CD14-positive monocyte (primary cell): Measurements from ENCODE around the gene NUP107. TPM values are rescaled to one million over a fixed set of nuclear protein-coding genes. Genes with fewer than 3 reads are reported as not detected.

Experiments
- DNase-seq, 3 donors: peaks; one replicate each; pipeline ENCODE4 v3.0.0-alpha.2; 2011 to 2022
- H2AFZ ChIP-seq: 2 replicates; pipeline ENCODE4 v1.6.0; 2012; ENCODE audit warnings: mild to moderate bottlenecking, low read depth, low read length, inconsistent platforms; ENCODE audit not compliant: insufficient read depth, poor library complexity, severe bottlenecking
- H3K27ac ChIP-seq, 2 donors: 1 replicate in 1 of 2; 2 replicates in 1 of 2; pipeline ENCODE4 v1.5.1; 2012 to 2013; ENCODE audit warnings: low read length in 2 of 2, control low read depth in 1 of 2, inconsistent platforms in 1 of 2, low read depth in 1 of 2, mild to moderate bottlenecking in 1 of 2
- H3K27me3 ChIP-seq, 2 donors: one replicate each; pipeline versions ENCODE4 v1.6.0 to v1.6.1; 2011 to 2013; ENCODE audit warnings: low read length in 2 of 2; ENCODE audit not compliant: control insufficient read depth in 2 of 2, insufficient read depth in 2 of 2
- H3K36me3 ChIP-seq, 2 donors: replicated peaks in 1 of 2; 1 replicate in 1 of 2; 2 replicates in 1 of 2; pipeline versions ENCODE4 v1.5.1 to v1.6.1; 2012 to 2013; ENCODE audit warnings: low read length in 2 of 2, control low read depth in 1 of 2, inconsistent platforms in 1 of 2, mild to moderate bottlenecking in 1 of 2; ENCODE audit not compliant: insufficient read depth in 2 of 2, control insufficient read depth in 1 of 2
- H3K4me1 ChIP-seq, 2 donors: 1 replicate in 1 of 2; 2 replicates in 1 of 2; pipeline versions ENCODE4 v1.5.1 to v1.6.1; 2012 to 2013; ENCODE audit warnings: low read length in 2 of 2, control low read depth in 1 of 2, inconsistent platforms in 1 of 2, mild to moderate bottlenecking in 1 of 2, moderate library complexity in 1 of 2; ENCODE audit not compliant: insufficient read depth in 2 of 2, control insufficient read depth in 1 of 2
- H3K4me2 ChIP-seq: replicated peaks from 2 replicates; pipeline ENCODE3; 2012; ENCODE audit warnings: low read length, moderate library complexity, mild to moderate bottlenecking; ENCODE audit not compliant: poor library complexity, severe bottlenecking; ENCODE audit errors: extremely low read depth
- H3K4me3 ChIP-seq, 3 experiments: fragments of 200-600 bp in 1 of 3; sonication (generic) in 1 of 3; replicated peaks in 1 of 3; 1 replicate in 2 of 3; 2 replicates in 1 of 3; pipeline ENCODE4 v1.5.1; 2011 to 2013; ENCODE audit warnings: low read length in 3 of 3, mild to moderate bottlenecking in 3 of 3, control low read depth in 2 of 3, low read depth in 2 of 3, inconsistent platforms in 1 of 3, moderate library complexity in 1 of 3
- H3K79me2 ChIP-seq: 2 replicates; pipeline ENCODE4 v1.6.0; 2012; ENCODE audit warnings: mild to moderate bottlenecking, control low read depth, inconsistent platforms, low read length, moderate library complexity; ENCODE audit not compliant: insufficient read depth
- H3K9ac ChIP-seq: 2 replicates; pipeline ENCODE4 v1.6.0; 2017; ENCODE audit warnings: low read length, mild to moderate bottlenecking; ENCODE audit not compliant: insufficient read depth, poor library complexity, severe bottlenecking
- H3K9me3 ChIP-seq, 2 donors: replicated peaks in 1 of 2; 1 replicate in 1 of 2; 2 replicates in 1 of 2; pipeline versions ENCODE4 v1.5.1 to v1.6.1; 2012 to 2013; ENCODE audit warnings: low read length in 2 of 2, control low read depth in 1 of 2; ENCODE audit not compliant: control insufficient read depth in 1 of 2, insufficient read depth in 1 of 2
- H4K20me1 ChIP-seq: 2 replicates; pipeline ENCODE4 v1.6.0; 2012; ENCODE audit warnings: mild to moderate bottlenecking, low read length, control low read depth, moderate library complexity; ENCODE audit not compliant: insufficient read depth
- H3K27ac Mint-ChIP-seq, 7 donors: one replicate each; pipeline ENCODE4 v1.8.0; 2020; ENCODE audit warnings: mild to moderate bottlenecking in 7 of 7, mixed read lengths in 7 of 7, moderate library complexity in 6 of 7, inconsistent platforms in 2 of 7
- H3K27me3 Mint-ChIP-seq, 3 donors: one replicate each; pipeline ENCODE4 v1.8.0; 2021 to 2022; ENCODE audit warnings: low read depth in 3 of 3, mild to moderate bottlenecking in 3 of 3, mixed read lengths in 3 of 3, moderate library complexity in 3 of 3, inconsistent platforms in 1 of 3
- H3K36me3 Mint-ChIP-seq, 2 donors: one replicate each; pipeline ENCODE4 v1.8.0; 2020; ENCODE audit warnings: mixed read lengths in 2 of 2, inconsistent platforms in 1 of 2, mild to moderate bottlenecking in 1 of 2
- H3K4me1 Mint-ChIP-seq: one replicate; pipeline ENCODE4 v1.8.0; 2020; ENCODE audit warnings: mild to moderate bottlenecking, mixed read lengths
- H3K4me3 Mint-ChIP-seq, 2 donors: one replicate each; pipeline ENCODE4 v1.8.0; 2020; ENCODE audit warnings: mild to moderate bottlenecking in 2 of 2, mixed read lengths in 2 of 2, moderate library complexity in 1 of 2
- H3K9me3 Mint-ChIP-seq, 7 donors: one replicate each; pipeline ENCODE4 v1.8.0; 2020 to 2022; ENCODE audit warnings: mixed read lengths in 7 of 7, mild to moderate bottlenecking in 6 of 7, moderate library complexity in 6 of 7, inconsistent platforms in 2 of 7
- CTCF ChIP-seq: fragments of 200-600 bp; IDR thresholded peaks from one replicate; pipeline ENCODE4 v1.8.0; 2022; ENCODE audit warnings: antibody characterized with exemption, mild to moderate bottlenecking
- WGBS: methylation state at CpG from one replicate; pipeline ENCODE4 v1.1.5; 2013; ENCODE audit warnings: missing lambda C conversion rate; ENCODE audit not compliant: insufficient coverage; 5-methylcytosine and 5-hydroxymethylcytosine counted together
- intact Hi-C, 2 donors: fragments of 100-400 bp; cut with micrococcal nuclease; formaldehyde crosslinking; loops; one replicate each; pipeline versions ENCODE4 v1.15.0 to v1.15.1; 2023
- polyA plus RNA-seq, 3 donors: library from polyadenylated mRNA; depleted of rRNA in 1 of 3; unstranded in 2 of 3; stranded (reverse) in 1 of 3; fragments of 300-500 nt in 2 of 3; fragments of >200 nt in 1 of 3; fragmentation: Illumina TruSeq in 2 of 3; gene quantifications; 1 replicate in 2 of 3; 2 replicates in 1 of 3; pipeline ENCODE4 v1.2.3, GENCODE V29; 2012 to 2021

NUP107 gene
- polyA plus RNA-seq, 3 donors, result 6.7 to 20.5 (median 10.7) TPM

GRCh38 chr12:68776976-68777610, 90.3 kb downstream of the NUP107 start:
- H3K27me3 ChIP-seq, result no peaks in the 10 kb centered on the region
- WGBS, result 98% methylated on average over 4 of the region's 5 CpGs
- H3K36me3 ChIP-seq, result no peaks in the 10 kb centered on the region
- H4K20me1 ChIP-seq, result no peaks in the 10 kb centered on the region
- H3K4me2 ChIP-seq, result no peak overlapping the region
- no peaks in the 10 kb centered on the region for H3K79me2 ChIP-seq
- H3K27ac ChIP-seq, result no peak overlapping the region
- H2AFZ ChIP-seq, result no peak overlapping the region
- no peak for DNase-seq
- no peaks in the 10 kb centered on the region for H3K4me1 ChIP-seq
- TF ChIP-seq CTCF, result no peak
- intact Hi-C loops, result loop anchor here in 1 of 2 donors (10.0 kb wide), 1 partner anchor 48 kb away; no protein-coding TSS in a partner anchor
- no peak overlapping the region for H3K4me3 Mint-ChIP-seq
- H3K4me3 ChIP-seq, result no peak overlapping the region
- no peak overlapping the region for H3K27ac Mint-ChIP-seq
- H3K36me3 Mint-ChIP-seq, result no peaks in the 10 kb centered on the region
- no peaks in the 10 kb centered on the region for H3K9me3 ChIP-seq
- H3K27me3 Mint-ChIP-seq, result peaks cover 0 to 2% (median 1%) of the 10 kb centered on the region in 3 donors
- peaks cover 0 to 2% (median 0%) of the 10 kb centered on the region in 7 donors for H3K9me3 Mint-ChIP-seq
- H3K4me1 Mint-ChIP-seq, result peaks cover 8% of the 10 kb centered on the region
- no peak overlapping the region for H3K9ac ChIP-seq

GRCh38 chr12:68779280-68779679, 92.5 kb downstream of the NUP107 start:
- Histone ChIP-seq H3K4me1 (peaks cover 10 to 11% of the 10 kb centered on the region in 2 donors), H4K20me1 (no peaks in the 10 kb centered on the region), H2AFZ (no peak overlapping the region), H3K9me3 (no peaks in the 10 kb centered on the region), H3K27ac (no peak overlapping the region), H3K79me2 (no peaks in the 10 kb centered on the region), H3K4me2 (no peak overlapping the region), H3K36me3 (no peaks in the 10 kb centered on the region), H3K9ac (no peak overlapping the region), H3K27me3 (no peaks in the 10 kb centered on the region), H3K4me3 (no peak overlapping the region)
- peaks cover 0 to 2% of the 10 kb centered on the region in 2 donors for H3K36me3 Mint-ChIP-seq
- TF ChIP-seq CTCF, result no peak
- peaks cover 10% of the 10 kb centered on the region for H3K4me1 Mint-ChIP-seq
- intact Hi-C loops, result loop anchor here in 1 of 2 donors (10.0 kb wide), 1 partner anchor 46 kb away; no protein-coding TSS in a partner anchor
- peaks cover 0 to 2% (median 1%) of the 10 kb centered on the region in 3 donors for H3K27me3 Mint-ChIP-seq
- no peak overlapping the region for H3K4me3 Mint-ChIP-seq
- H3K9me3 Mint-ChIP-seq, result peaks cover 0 to 2% (median 0%) of the 10 kb centered on the region in 7 donors
- no peak overlapping the region for H3K27ac Mint-ChIP-seq
- DNase-seq, result no peak
